ENCODE measurements around the gene CRISPLD2.

The CRISPLD2 gene

DNA sequence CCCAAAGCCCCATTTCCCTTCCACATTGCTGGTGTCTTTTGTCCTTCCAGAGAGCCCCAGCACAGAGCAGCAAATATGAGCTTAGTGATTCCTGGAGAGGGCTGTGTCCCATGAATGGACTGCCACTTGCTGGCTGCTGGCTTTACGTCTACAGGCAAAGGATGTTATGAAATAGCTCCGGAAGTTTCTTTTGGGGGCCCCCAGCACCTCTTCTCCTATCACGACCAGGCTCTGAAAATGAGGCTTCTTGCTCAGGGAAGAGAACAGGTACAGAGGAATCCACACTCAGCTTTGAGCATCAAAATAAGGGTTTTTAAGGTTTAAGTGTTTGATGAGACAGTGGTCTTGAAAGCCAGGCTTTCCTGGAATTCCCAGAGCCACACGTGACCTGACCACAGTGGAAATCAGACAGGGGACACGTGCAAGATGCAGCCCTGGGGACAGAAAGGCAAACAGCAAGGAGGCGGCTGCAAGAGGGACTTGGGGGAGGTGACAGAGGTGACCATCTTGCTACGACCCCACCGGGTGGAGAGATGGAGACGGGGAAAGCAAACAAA, 133.5 kb downstream of the CRISPLD2 start:
- TF ChIP-seq GATA1 (IDR thresholded peaks at IDR 0.05; ENCODE audit: low read depth, low read length) (no peak), POLR2A (IDR thresholded peaks at IDR 0.05; ENCODE audit: low read length) (no peak)
- no peak for DNase-seq

DNA sequence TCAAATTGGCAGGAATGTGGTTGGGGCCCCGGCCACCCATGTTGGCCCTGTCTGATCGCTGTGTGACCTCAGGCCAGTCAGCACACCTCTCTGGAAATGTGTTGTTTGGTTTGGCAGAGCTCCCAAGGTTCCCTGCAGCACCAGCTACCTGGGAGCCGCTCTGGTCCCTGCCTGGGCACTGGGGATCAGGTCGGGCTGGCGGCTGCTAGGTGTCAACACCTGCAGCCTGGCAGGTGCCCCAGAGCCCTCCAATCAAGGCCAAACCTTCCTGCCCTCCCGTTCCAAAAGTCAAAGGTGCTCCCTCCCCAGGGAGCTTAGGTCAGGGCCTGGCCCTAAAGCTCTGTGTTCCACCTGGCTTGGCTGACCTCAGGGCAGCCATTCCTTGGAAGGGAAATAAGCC, 135.6 kb downstream of the CRISPLD2 start:
- DNase-seq: no peak
- no peak for TF ChIP-seq POLR2A (IDR thresholded peaks at IDR 0.05; ENCODE audit: low read length)
- no peak for TF ChIP-seq GATA1 (IDR thresholded peaks at IDR 0.05; ENCODE audit: low read depth, low read length)

DNA sequence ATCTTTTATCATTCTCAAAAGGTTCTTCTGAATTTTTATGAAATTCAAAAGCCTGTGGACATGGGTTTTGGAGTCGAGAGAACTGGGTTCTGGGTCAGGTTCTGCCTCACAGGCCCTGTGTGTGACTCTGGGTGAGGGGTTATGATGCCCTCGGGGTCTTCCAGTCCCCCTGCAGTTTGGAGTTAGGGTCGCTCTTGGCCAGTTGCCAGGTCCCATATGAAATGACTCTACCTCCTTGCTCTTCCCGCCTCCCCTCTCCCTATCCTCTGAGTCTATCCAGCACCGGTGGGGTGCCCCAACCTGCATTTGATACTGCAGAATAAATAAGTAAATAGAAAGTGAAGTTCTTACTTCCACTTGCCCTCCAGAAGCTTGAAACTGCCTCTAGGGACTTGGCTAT, 137.4 kb downstream of the CRISPLD2 start:
- no peak for DNase-seq
- TF ChIP-seq POLR2A (IDR thresholded peaks at IDR 0.05; ENCODE audit: low read length) (no peak), GATA1 (IDR thresholded peaks at IDR 0.05; ENCODE audit: low read depth, low read length) (no peak)

DNA sequence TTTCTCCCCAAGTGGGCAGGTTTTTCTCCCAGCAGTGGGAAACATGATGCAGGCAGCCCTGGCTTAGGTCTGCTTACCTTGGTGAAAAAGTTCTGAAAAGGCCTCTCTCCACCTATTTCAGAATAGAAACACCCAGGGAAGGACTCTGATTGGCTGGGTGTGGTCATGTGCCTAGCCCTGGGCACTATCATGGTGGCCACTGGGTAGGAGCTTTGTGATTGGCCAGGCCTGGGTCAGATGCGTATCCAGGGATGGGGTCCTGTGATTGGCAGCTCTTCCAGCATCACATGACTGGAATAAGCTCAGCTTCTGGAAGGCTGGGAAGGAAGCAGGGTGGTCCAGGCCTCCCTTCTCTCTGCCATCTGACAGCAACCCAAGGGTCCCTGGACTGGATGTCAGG, 138.0 kb downstream of the CRISPLD2 start:
- DNase-seq: no peak
- no peak for TF ChIP-seq POLR2A (IDR thresholded peaks at IDR 0.05; ENCODE audit: low read length)
- no peak for TF ChIP-seq GATA1 (IDR thresholded peaks at IDR 0.05; ENCODE audit: low read depth, low read length)

Data from erythroblast (primary cell).